Smooth muscle cell (in vitro differentiated cells): ENCODE data around the gene PIGC. TPM values are rescaled to one million over a fixed set of nuclear protein-coding genes. Genes with fewer than 3 reads are reported as not detected.

Experiments
- DNase-seq: peaks from one replicate; lab custom pipeline; 2025; ENCODE audit not compliant: unreplicated experiment; lab: John Stamatoyannopoulos, UW
- H2AFZ ChIP-seq: fragments of 200-600 bp; sonication (generic); 2 replicates; pipeline ENCODE4 v1.6.0; 2016; ENCODE audit warnings: antibody characterized with exemption, low read depth, mild to moderate bottlenecking
- H3F3A ChIP-seq: fragments of 200-600 bp; sonication (generic); 2 replicates; pipeline ENCODE4 v1.6.0; 2017; ENCODE audit warnings: antibody characterized with exemption, low read depth
- H3K27ac ChIP-seq: fragments of 200-600 bp; sonication (generic); 2 replicates; pipeline ENCODE4 v1.5.1; 2016; ENCODE audit warnings: low read depth, mild to moderate bottlenecking
- H3K27me3 ChIP-seq: fragments of 200-600 bp; sonication (generic); 2 replicates; pipeline ENCODE4 v1.6.1; 2016; ENCODE audit warnings: low read depth, mild to moderate bottlenecking
- H3K36me3 ChIP-seq: fragments of 200-600 bp; sonication (generic); 2 replicates; pipeline ENCODE4 v1.5.1; 2016; ENCODE audit warnings: low read depth
- H3K4me1 ChIP-seq: fragments of 200-600 bp; sonication (generic); 2 replicates; pipeline ENCODE4 v1.5.1; 2016; ENCODE audit warnings: low read depth
- H3K4me2 ChIP-seq: fragments of 200-600 bp; sonication (generic); 2 replicates; pipeline ENCODE4 v1.6.0; 2016; ENCODE audit warnings: mild to moderate bottlenecking
- H3K4me3 ChIP-seq: fragments of 200-600 bp; sonication (generic); 2 replicates; pipeline ENCODE4 v1.5.1; 2016; ENCODE audit warnings: mild to moderate bottlenecking
- H3K79me2 ChIP-seq: fragments of 200-600 bp; sonication (generic); 2 replicates; pipeline ENCODE4 v1.6.0; 2016; ENCODE audit warnings: low read depth, mild to moderate bottlenecking
- H3K9ac ChIP-seq: fragments of 200-600 bp; sonication (generic); 2 replicates; pipeline ENCODE4 v1.6.0; 2016; ENCODE audit warnings: low read depth
- H3K9me3 ChIP-seq: fragments of 200-600 bp; sonication (generic); replicated peaks from 2 replicates; pipeline ENCODE4 v1.5.1; 2016; ENCODE audit warnings: low read depth
- H4K20me1 ChIP-seq: fragments of 200-600 bp; sonication (generic); 2 replicates; pipeline ENCODE4 v1.6.0; 2016; ENCODE audit warnings: low read depth
- CTCF ChIP-seq: fragments of 200-600 bp; sonication (generic); IDR thresholded peaks from 2 replicates; pipeline ENCODE4 v1.5.1; 2017; ENCODE audit warnings: borderline replicate concordance, mild to moderate bottlenecking, antibody characterized with exemption; ENCODE audit not compliant: insufficient read depth, poor library complexity, severe bottlenecking
- whole genome bisulfite sequencing: methylation state at CpG from one replicate; pipeline ENCODE4 v1.1.7; 2016; ENCODE audit warnings: low lambda C conversion rate; 5-methylcytosine and 5-hydroxymethylcytosine counted together
- polyA plus RNA-seq: library from polyadenylated mRNA; unstranded; fragments of >200 nt; fragmentation: Nextera tagmentation; extraction: Ambion mirVana; gene quantifications from 2 replicates; pipeline ENCODE4 v1.2.1, GENCODE V29; 2016
- total RNA-seq: library from RNA; depleted of rRNA; stranded (reverse); fragments of >200 nt; gene quantifications from 2 replicates; pipeline ENCODE4 v1.2.3, GENCODE V29; 2014

The PIGC gene
- total and polyA plus RNA-seq, 2 experiments from 2014 or later = 25.3 to 41.1 TPM

GRCh38 chr1:172397221-172397620 lies 46.6 kb downstream of the PIGC start:
- WGBS = 32% methylated on average over 3 of the region's 3 CpGs
- H3K79me2 ChIP-seq = peaks cover 11% of the 10 kb centered on the region
- peaks cover 34% of the 10 kb centered on the region for H3F3A ChIP-seq
- peak overlapping the region; percentile 97 for H3K27ac ChIP-seq
- peaks cover 46% of the 10 kb centered on the region for H3K4me1 ChIP-seq
- no peaks in the 10 kb centered on the region for H4K20me1 ChIP-seq
- H3K4me3 ChIP-seq = no peak overlapping the region
- no peak for DNase-seq
- H3K9ac ChIP-seq = peak overlapping the region; percentile 74
- no peak overlapping the region for H2AFZ ChIP-seq
- no peaks in the 10 kb centered on the region for H3K36me3 ChIP-seq
- no peak for TF ChIP-seq CTCF
- H3K9me3 ChIP-seq = no peaks in the 10 kb centered on the region
- no peaks in the 10 kb centered on the region for H3K27me3 ChIP-seq
- H3K4me2 ChIP-seq = peak overlapping the region; percentile 67

DNA sequence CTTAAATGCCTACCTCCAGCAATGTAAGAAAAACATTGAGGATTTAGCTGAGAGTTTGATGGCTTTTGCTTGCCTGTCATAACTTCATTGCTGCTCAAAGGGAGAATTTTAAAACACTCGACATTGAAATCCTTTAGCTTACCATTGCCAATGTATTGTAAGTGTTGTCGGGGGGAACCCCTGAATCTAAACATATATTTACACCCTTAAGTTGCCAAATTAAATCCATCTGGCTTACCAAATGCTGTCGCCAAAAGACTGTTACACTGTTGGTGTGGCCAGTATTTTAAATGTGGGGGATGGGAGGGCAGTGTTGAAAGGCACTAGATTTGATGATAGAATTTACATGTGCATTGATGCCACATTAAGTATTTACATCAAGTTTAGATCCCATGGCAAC lies 48.3 kb downstream of the PIGC start:
- H3K4me3 ChIP-seq = no peak overlapping the region
- no peaks in the 10 kb centered on the region for H3K36me3 ChIP-seq
- no peak for TF ChIP-seq CTCF
- H3K9ac ChIP-seq = no peak overlapping the region
- H3K27me3 ChIP-seq = no peaks in the 10 kb centered on the region
- H3K4me2 ChIP-seq = no peak overlapping the region
- H3K4me1 ChIP-seq = peaks cover 52% of the 10 kb centered on the region
- H3F3A ChIP-seq = peaks cover 34% of the 10 kb centered on the region
- no peaks in the 10 kb centered on the region for H3K9me3 ChIP-seq
- peaks cover 3% of the 10 kb centered on the region for H3K79me2 ChIP-seq
- DNase-seq = no peak
- H4K20me1 ChIP-seq = no peaks in the 10 kb centered on the region
- H3K27ac ChIP-seq = peak overlapping the region; percentile 97
- WGBS = 96% methylated on average over 3 of the region's 3 CpGs
- H2AFZ ChIP-seq = no peak overlapping the region

- Histone ChIP-seq H2AFZ (peak overlapping the region; percentile 23), H3K79me2 (peaks cover 3% of the 10 kb centered on the region), H3K27me3 (no peaks in the 10 kb centered on the region), H3K4me3 (no peak overlapping the region), H3F3A (peaks cover 31% of the 10 kb centered on the region), H3K9me3 (no peaks in the 10 kb centered on the region), H3K4me2 (peak overlapping the region; percentile 64), H3K27ac (peak overlapping the region; percentile 97), H4K20me1 (no peaks in the 10 kb centered on the region), H3K36me3 (no peaks in the 10 kb centered on the region), H3K4me1 (peaks cover 50% of the 10 kb centered on the region), H3K9ac (peak overlapping the region; percentile 15)
- DNase-seq = no peak
- WGBS = 46% methylated on average over 5 of the region's 5 CpGs
- TF ChIP-seq CTCF = no peak
Measured at GRCh38 chr1:172394811-172395210, 49.1 kb downstream of the PIGC start.

- H3K9me3 ChIP-seq = no peaks in the 10 kb centered on the region
- peak overlapping the region; percentile 97 for H3K27ac ChIP-seq
- H4K20me1 ChIP-seq = no peaks in the 10 kb centered on the region
- TF ChIP-seq CTCF = no peak
- H3K36me3 ChIP-seq = no peaks in the 10 kb centered on the region
- peak overlapping the region; percentile 15 for H3K9ac ChIP-seq
- H3K4me1 ChIP-seq = peaks cover 47% of the 10 kb centered on the region
- peak overlapping the region; percentile 46 for H2AFZ ChIP-seq
- no peak overlapping the region for H3K4me3 ChIP-seq
- 69% methylated on average over 4 of the region's 4 CpGs for WGBS
- H3K4me2 ChIP-seq = peak overlapping the region; percentile 64
- no peaks in the 10 kb centered on the region for H3K27me3 ChIP-seq
- no peak for DNase-seq
- H3K79me2 ChIP-seq = peaks cover 3% of the 10 kb centered on the region
- H3F3A ChIP-seq = peaks cover 30% of the 10 kb centered on the region
Measured at GRCh38 chr1:172394141-172394751, 49.6 kb downstream of the PIGC start.
